WERI-Rb-1 (cell line): Measurements from ENCODE around the gene IRGC.

Experiments used
- DNase-seq: peaks from one replicate; pipeline ENCODE4 v3.0.0-alpha.2; 2020
- H3K27ac ChIP-seq: fragments of 250-450 bp; sonication (Bioruptor Pico); 2 replicates; pipeline ENCODE4 v1.5.1; 2020; ENCODE audit warnings: mild to moderate bottlenecking, moderate library complexity
- H3K27me3 ChIP-seq: fragments of 250-450 bp; sonication (Bioruptor Pico); 2 replicates; pipeline ENCODE4 v1.5.1; 2021; ENCODE audit warnings: mild to moderate bottlenecking, low read depth, moderate library complexity; ENCODE audit not compliant: insufficient read depth, severe bottlenecking
- H3K36me3 ChIP-seq: fragments of 250-450 bp; sonication (Bioruptor Pico); 2 replicates; pipeline ENCODE4 v1.5.1; 2020; ENCODE audit warnings: mild to moderate bottlenecking, moderate library complexity
- H3K4me3 ChIP-seq: 2 replicates; pipeline ENCODE4 v1.5.1; 2011; ENCODE audit warnings: low read depth, mild to moderate bottlenecking, control low read depth, low read length
- H3K9me3 ChIP-seq: fragments of 250-450 bp; sonication (Bioruptor Pico); 2 replicates; pipeline ENCODE4 v1.5.1; 2021; ENCODE audit warnings: mild to moderate bottlenecking, moderate library complexity; ENCODE audit not compliant: severe bottlenecking
- CTCF ChIP-seq: IDR thresholded peaks from 2 replicates; pipeline ENCODE4 v1.5.1; 2011; ENCODE audit warnings: low read depth, mild to moderate bottlenecking, control low read depth, inconsistent platforms, low read length

IRGC gene

GRCh38 chr19:43726736-43727592, 11.1 kb downstream of the IRGC start:
- no peaks in the 10 kb centered on the region for H3K27me3 ChIP-seq
- peaks cover 29% of the 10 kb centered on the region for H3K36me3 ChIP-seq
- no peak for TF ChIP-seq CTCF
- no peak for DNase-seq
- no peak overlapping the region for H3K4me3 ChIP-seq
- no peaks in the 10 kb centered on the region for H3K9me3 ChIP-seq
- no peak overlapping the region for H3K27ac ChIP-seq

- no peak for DNase-seq
- Histone ChIP-seq H3K36me3 (peaks cover 35% of the 10 kb centered on the region), H3K4me3 (no peak overlapping the region), H3K9me3 (no peaks in the 10 kb centered on the region), H3K27me3 (no peaks in the 10 kb centered on the region), H3K27ac (no peak overlapping the region)
- no peak for TF ChIP-seq CTCF
These were observed 11.6 kb downstream of the IRGC start for GRCh38 chr19:43727593-43727853.

- H3K36me3 ChIP-seq, result peaks cover 45% of the 10 kb centered on the region
- H3K27ac ChIP-seq, result no peak overlapping the region
- H3K4me3 ChIP-seq, result no peak overlapping the region
- H3K9me3 ChIP-seq, result no peaks in the 10 kb centered on the region
- no peak for DNase-seq
- H3K27me3 ChIP-seq, result no peaks in the 10 kb centered on the region
- TF ChIP-seq CTCF, result no peak
These were observed 14.0 kb downstream of the IRGC start for GRCh38 chr19:43729919-43730318.

GRCh38 chr19:43731346-43731745, 15.5 kb downstream of the IRGC start:
- Histone ChIP-seq H3K4me3 (no peak overlapping the region), H3K27ac (no peak overlapping the region), H3K27me3 (no peaks in the 10 kb centered on the region), H3K36me3 (peaks cover 52% of the 10 kb centered on the region), H3K9me3 (no peaks in the 10 kb centered on the region)
- DNase-seq, result no peak
- no peak for TF ChIP-seq CTCF

- no peaks in the 10 kb centered on the region for H3K27me3 ChIP-seq
- peaks cover 57% of the 10 kb centered on the region for H3K36me3 ChIP-seq
- TF ChIP-seq CTCF, result no peak
- DNase-seq, result no peak
- no peak overlapping the region for H3K27ac ChIP-seq
- no peak overlapping the region for H3K4me3 ChIP-seq
- H3K9me3 ChIP-seq, result no peaks in the 10 kb centered on the region
These were observed 16.0 kb downstream of the IRGC start for GRCh38 chr19:43731846-43732245.

GRCh38 chr19:43735013-43735412, 19.1 kb downstream of the IRGC start:
- Histone ChIP-seq H3K4me3 (no peak overlapping the region), H3K9me3 (no peaks in the 10 kb centered on the region), H3K27ac (no peak overlapping the region), H3K27me3 (no peaks in the 10 kb centered on the region), H3K36me3 (peaks cover 72% of the 10 kb centered on the region)
- no peak for DNase-seq
- TF ChIP-seq CTCF, result no peak
